ENCODE data around the gene PEMT. TPM values are rescaled to one million over a fixed set of nuclear protein-coding genes. Genes with fewer than 3 reads are reported as not detected.

The PEMT gene
- total RNA-seq, 4 donors from 2014 or later = 17.7 to 24.8 (median 20.6) TPM

GRCh38 chr17:17564323-17564722, 27.2 kb downstream of the PEMT start:
- Histone ChIP-seq H3K27me3 (no peaks in the 10 kb centered on the region), H3K36me3 (no peaks in the 10 kb centered on the region), H3K4me3 (no peak overlapping the region), H3K27ac (replicated peaks in 1 of 4) (no peak overlapping the region), H3K9me3 (no peaks in the 10 kb centered on the region), H3K4me1 (peaks cover 29 to 37% (median 34%) of the 10 kb centered on the region in 4 donors)
- TF ChIP-seq, protein P1, sequence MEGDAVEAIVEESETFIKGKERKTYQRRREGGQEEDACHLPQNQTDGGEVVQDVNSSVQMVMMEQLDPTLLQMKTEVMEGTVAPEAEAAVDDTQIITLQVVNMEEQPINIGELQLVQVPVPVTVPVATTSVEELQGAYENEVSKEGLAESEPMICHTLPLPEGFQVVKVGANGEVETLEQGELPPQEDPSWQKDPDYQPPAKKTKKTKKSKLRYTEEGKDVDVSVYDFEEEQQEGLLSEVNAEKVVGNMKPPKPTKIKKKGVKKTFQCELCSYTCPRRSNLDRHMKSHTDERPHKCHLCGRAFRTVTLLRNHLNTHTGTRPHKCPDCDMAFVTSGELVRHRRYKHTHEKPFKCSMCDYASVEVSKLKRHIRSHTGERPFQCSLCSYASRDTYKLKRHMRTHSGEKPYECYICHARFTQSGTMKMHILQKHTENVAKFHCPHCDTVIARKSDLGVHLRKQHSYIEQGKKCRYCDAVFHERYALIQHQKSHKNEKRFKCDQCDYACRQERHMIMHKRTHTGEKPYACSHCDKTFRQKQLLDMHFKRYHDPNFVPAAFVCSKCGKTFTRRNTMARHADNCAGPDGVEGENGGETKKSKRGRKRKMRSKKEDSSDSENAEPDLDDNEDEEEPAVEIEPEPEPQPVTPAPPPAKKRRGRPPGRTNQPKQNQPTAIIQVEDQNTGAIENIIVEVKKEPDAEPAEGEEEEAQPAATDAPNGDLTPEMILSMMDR (IDR thresholded peaks at IDR 0.05) = no peak
- no peak for TF ChIP-seq EP300 (IDR thresholded peaks at IDR 0.05)
- no peak for TF ChIP-seq POLR2AphosphoS5 (IDR thresholded peaks at IDR 0.05)
- no peak for TF ChIP-seq POLR2A (IDR thresholded peaks at IDR 0.05; ENCODE audit: low read depth)
- intact Hi-C loops (cut with DNase I) = no loop called here
- 100% methylated on average over 1 of the region's 4 CpGs for WGBS
- no peak for DNase-seq (ENCODE audit: extremely low spot score)

- Histone ChIP-seq H3K9me3 (no peaks in the 10 kb centered on the region), H3K4me1 (peaks cover 28 to 34% (median 31%) of the 10 kb centered on the region in 4 donors), H3K4me3 (no peak overlapping the region), H3K27me3 (no peaks in the 10 kb centered on the region), H3K36me3 (no peaks in the 10 kb centered on the region), H3K27ac (replicated peaks in 1 of 4) (no peak overlapping the region)
- TF ChIP-seq EP300 (IDR thresholded peaks at IDR 0.05) (no peak), POLR2A (IDR thresholded peaks at IDR 0.05; ENCODE audit: low read depth) (no peak), POLR2AphosphoS5 (IDR thresholded peaks at IDR 0.05) (no peak)
- TF ChIP-seq, protein P1 (IDR thresholded peaks at IDR 0.05) = no peak
- WGBS = 92% methylated on average over 7 of the region's 13 CpGs
- no peak for DNase-seq (ENCODE audit: extremely low spot score)
- intact Hi-C loops (cut with DNase I) = no loop called here
Measured at GRCh38 chr17:17563530-17563929, 28.0 kb downstream of the PEMT start.

GRCh38 chr17:17562146-17562511, 29.4 kb downstream of the PEMT start:
- intact Hi-C loops (cut with DNase I) = no loop called here
- Histone ChIP-seq H3K9me3 (no peaks in the 10 kb centered on the region), H3K27me3 (no peaks in the 10 kb centered on the region), H3K4me3 (no peak overlapping the region), H3K36me3 (no peaks in the 10 kb centered on the region), H3K4me1 (peaks cover 15 to 22% (median 20%) of the 10 kb centered on the region in 4 donors), H3K27ac (replicated peaks in 1 of 4) (no peak overlapping the region)
- 87% methylated on average over 14 of the region's 15 CpGs for WGBS
- TF ChIP-seq POLR2AphosphoS5 (IDR thresholded peaks at IDR 0.05) = no peak
- TF ChIP-seq, protein P1 (IDR thresholded peaks at IDR 0.05) = no peak
- no peak for TF ChIP-seq POLR2A (IDR thresholded peaks at IDR 0.05; ENCODE audit: low read depth)
- no peak for TF ChIP-seq EP300 (IDR thresholded peaks at IDR 0.05)
- no peak for DNase-seq (ENCODE audit: extremely low spot score)

DNA sequence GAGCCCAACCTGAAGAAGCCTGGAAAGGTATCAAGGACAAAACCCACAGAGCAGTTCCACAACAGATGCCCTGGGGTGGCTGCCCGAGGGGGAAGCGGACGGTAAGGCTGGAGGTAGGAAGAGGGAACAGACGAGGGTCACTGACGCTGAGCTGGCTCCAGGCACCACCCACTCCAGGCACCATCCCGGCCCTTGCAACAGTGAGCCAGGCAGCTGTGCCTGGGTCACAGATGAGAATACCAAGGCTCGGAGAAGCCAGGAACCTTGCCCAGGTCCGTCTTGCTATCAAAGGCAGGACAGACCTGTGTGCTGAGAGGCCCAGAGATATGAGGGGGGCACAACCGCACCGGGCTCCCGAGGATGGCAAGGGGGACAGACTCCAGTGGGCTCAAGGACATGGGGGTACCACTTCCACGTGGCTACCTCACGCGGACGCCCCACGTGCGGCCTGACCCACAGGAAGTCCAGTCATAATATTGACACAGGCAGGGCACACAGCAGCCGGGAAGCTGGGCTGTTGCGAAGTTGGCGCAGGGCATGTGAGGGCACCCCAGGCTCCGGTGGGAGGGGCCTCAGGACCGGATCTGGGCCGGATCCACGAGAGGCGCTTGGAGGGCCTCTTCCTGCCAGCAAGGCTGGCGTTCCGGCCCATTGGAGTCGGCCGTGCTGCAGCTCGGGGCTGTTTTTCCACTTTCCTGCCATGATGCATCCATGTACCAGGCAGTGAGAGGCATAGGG, 29.9 kb downstream of the PEMT start:
- no peak for DNase-seq (ENCODE audit: extremely low spot score)
- H3K4me1 ChIP-seq = peaks cover 10 to 16% (median 14%) of the 10 kb centered on the region in 4 donors
- 86% methylated on average over 24 of the region's 30 CpGs for WGBS
- H3K9me3 ChIP-seq = no peaks in the 10 kb centered on the region
- intact Hi-C loops (cut with DNase I) = no loop called here
- no peaks in the 10 kb centered on the region for H3K27me3 ChIP-seq
- H3K27ac ChIP-seq (replicated peaks in 1 of 4) = no peak overlapping the region
- H3K4me3 ChIP-seq = no peak overlapping the region
- no peak for TF ChIP-seq POLR2A (IDR thresholded peaks at IDR 0.05; ENCODE audit: low read depth)
- TF ChIP-seq, protein P1 (IDR thresholded peaks at IDR 0.05) = no peak
- no peak for TF ChIP-seq EP300 (IDR thresholded peaks at IDR 0.05)
- TF ChIP-seq POLR2AphosphoS5 (IDR thresholded peaks at IDR 0.05) = no peak
- no peaks in the 10 kb centered on the region for H3K36me3 ChIP-seq

Data from esophagus muscularis mucosa (tissue), 4 donors.